Osteoblast (primary cell): ENCODE results near the gene GLUD1. TPM values are rescaled to one million over a fixed set of nuclear protein-coding genes. Genes with fewer than 3 reads are reported as not detected.
"Not testable (repeated sequence)": the region's sequence is repeated elsewhere in the genome, so short reads cannot be mapped to it uniquely, and the experiment has no call there.

Experiments used
- DNase-seq: peaks from one replicate; pipeline ENCODE4 v3.0.0; 2011; ENCODE audit warnings: low spot score, mixed read lengths; ENCODE audit not compliant: insufficient read length; ENCODE audit errors: missing footprints
- H2AFZ ChIP-seq: 2 replicates; pipeline ENCODE4 v1.6.0; 2011; ENCODE audit warnings: mild to moderate bottlenecking, low read length
- H3K27ac ChIP-seq: 2 replicates; pipeline ENCODE4 v1.5.1; 2011; ENCODE audit warnings: mild to moderate bottlenecking, low read depth, low read length, moderate library complexity
- H3K27me3 ChIP-seq: 2 replicates; pipeline ENCODE4 v1.6.0; 2012; ENCODE audit warnings: mild to moderate bottlenecking, control low read depth, inconsistent platforms, low read length, moderate library complexity; ENCODE audit not compliant: insufficient read depth
- H3K36me3 ChIP-seq: 2 replicates; pipeline ENCODE4 v1.5.1; 2011; ENCODE audit warnings: mild to moderate bottlenecking, low read length, control low read depth, moderate library complexity; ENCODE audit not compliant: insufficient read depth
- H3K4me1 ChIP-seq: 2 replicates; pipeline ENCODE4 v1.5.1; 2011; ENCODE audit warnings: mild to moderate bottlenecking, low read length, control low read depth, moderate library complexity; ENCODE audit not compliant: insufficient read depth
- H3K4me2 ChIP-seq: 2 replicates; pipeline ENCODE4 v1.6.0; 2011; ENCODE audit warnings: mild to moderate bottlenecking, low read length; ENCODE audit not compliant: insufficient read depth
- H3K4me3 ChIP-seq: fragments of 200-600 bp; sonication (generic); 3 replicates; pipeline ENCODE4 v1.5.1; 2012; ENCODE audit warnings: mild to moderate bottlenecking, low read length, inconsistent platforms; ENCODE audit not compliant: insufficient read depth
- H3K79me2 ChIP-seq: 2 replicates; pipeline ENCODE4 v1.6.0; 2012; ENCODE audit warnings: mild to moderate bottlenecking, low read length, control low read depth, inconsistent platforms; ENCODE audit not compliant: insufficient read depth
- H3K9me3 ChIP-seq: 2 replicates; pipeline ENCODE4 v1.5.1; 2011; ENCODE audit warnings: low read depth, low read length, control low read depth
- H4K20me1 ChIP-seq: 2 replicates; pipeline ENCODE4 v1.6.0; 2012; ENCODE audit warnings: mild to moderate bottlenecking, low read length, control low read depth; ENCODE audit not compliant: insufficient read depth
- total RNA-seq: library from RNA; depleted of rRNA; stranded (reverse); fragments of >200 nt; gene quantifications from 2 replicates; pipeline ENCODE4 v1.2.3, GENCODE V29; 2012

Gene GLUD1
- total RNA-seq, 1 donor: 221 TPM

DNA sequence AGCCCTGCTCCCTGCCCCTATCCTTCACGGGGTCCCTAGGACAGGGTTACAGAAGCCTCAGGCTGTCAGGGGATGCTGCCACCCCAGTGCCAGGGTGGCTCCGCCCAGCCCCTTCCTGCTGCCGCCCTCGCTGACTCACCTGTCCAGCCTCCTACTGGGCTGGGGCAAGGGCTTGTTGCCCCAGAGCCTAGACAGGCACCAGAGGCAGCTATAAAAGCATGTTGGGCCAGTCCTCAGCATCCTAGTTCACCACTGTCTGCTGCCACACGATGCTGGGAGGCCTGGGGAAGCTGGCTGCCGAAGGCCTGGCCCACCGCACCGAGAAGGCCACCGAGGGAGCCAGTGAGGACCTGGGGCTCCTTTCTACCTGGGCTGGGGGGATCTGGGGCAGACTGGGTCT, 74.6 kb downstream of the GLUD1 start, which contains the start of gene FAM25A:
Gene FAM25A (plus strand): TSS at position 239 of the 400 bp plus-strand sequence. CDS start 31 bp downstream, at position 270.
- H3K4me1 ChIP-seq, DNase-seq, H3K9me3 ChIP-seq, H3K27me3 ChIP-seq, H3K4me2 ChIP-seq, H3K27ac ChIP-seq, H2AFZ ChIP-seq, H3K36me3 ChIP-seq, H4K20me1 ChIP-seq, H3K79me2 ChIP-seq, H3K4me3 ChIP-seq: not testable (repeated sequence)

DNA sequence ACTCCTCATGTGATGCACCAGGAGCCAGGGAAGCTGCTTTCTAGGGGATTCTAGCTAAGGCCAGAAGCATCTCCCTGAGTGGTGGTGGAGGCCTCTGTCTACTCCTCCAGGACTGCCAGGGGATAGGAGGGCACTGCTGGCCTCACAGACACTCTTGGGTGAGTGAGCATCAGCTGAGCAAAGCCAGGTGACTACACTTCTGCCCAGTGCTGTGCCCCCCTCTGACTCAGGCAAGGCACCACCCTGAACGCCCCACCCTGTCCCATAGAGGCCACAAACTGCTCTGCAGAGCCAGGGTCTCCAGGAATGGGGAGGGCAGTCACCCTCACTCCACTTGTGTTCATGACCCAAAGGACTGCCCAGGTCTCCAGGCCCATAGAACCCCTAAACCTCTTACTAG, 75.1 kb downstream of the GLUD1 start:
- not testable (repeated sequence) for H2AFZ ChIP-seq, H3K27me3 ChIP-seq, H3K4me3 ChIP-seq, H3K79me2 ChIP-seq, H4K20me1 ChIP-seq, H3K27ac ChIP-seq, DNase-seq, H3K4me2 ChIP-seq, H3K9me3 ChIP-seq, H3K4me1 ChIP-seq, H3K36me3 ChIP-seq

DNA sequence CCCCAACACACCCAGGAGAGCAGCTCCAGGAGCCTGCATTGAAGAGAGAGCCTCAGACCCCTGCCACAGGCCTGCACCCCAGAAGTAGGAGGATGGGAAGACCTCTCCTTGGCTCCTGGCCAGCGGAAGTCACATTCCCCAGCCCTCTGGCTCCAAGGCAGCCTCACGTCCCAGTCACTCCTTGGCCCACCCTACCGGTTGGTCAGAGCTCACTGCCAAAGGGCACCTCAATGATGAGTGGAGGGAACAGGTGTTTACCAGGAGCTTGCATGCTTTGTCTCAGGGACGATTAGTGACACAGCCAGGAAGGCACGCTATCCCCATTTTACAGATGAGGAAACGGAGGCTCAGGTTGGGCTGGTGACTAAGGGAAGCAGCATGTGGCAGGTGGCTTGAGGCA, 75.6 kb downstream of the GLUD1 start:
- H3K79me2 ChIP-seq, H4K20me1 ChIP-seq, H3K4me2 ChIP-seq, H3K9me3 ChIP-seq, H3K27me3 ChIP-seq, H2AFZ ChIP-seq, DNase-seq, H3K4me3 ChIP-seq, H3K4me1 ChIP-seq, H3K27ac ChIP-seq, H3K36me3 ChIP-seq: not testable (repeated sequence)

DNA sequence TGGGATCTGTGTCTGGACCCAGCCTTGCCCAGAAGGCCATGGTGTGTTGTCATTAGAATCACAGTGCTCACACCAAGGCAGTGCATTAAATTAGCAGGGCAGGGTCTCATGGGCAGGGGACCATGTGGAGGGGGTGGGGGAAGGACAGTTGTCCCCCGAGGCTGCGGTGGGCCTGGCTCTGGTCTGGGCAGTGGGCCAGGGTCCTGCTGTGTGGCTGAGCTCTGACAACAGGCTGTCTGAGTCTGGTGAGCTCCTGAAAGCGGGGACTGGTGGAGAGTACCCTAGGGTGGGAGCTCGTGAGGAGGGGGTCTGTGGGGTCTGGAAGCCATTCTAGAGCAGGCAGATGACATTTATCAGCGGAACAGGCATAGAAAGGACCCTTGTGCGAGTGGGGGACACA, 76.5 kb downstream of the GLUD1 start:
- not testable (repeated sequence) for DNase-seq, H3K9me3 ChIP-seq, H3K36me3 ChIP-seq, H3K4me3 ChIP-seq, H2AFZ ChIP-seq, H3K27ac ChIP-seq, H4K20me1 ChIP-seq, H3K27me3 ChIP-seq, H3K79me2 ChIP-seq, H3K4me1 ChIP-seq, H3K4me2 ChIP-seq

DNA sequence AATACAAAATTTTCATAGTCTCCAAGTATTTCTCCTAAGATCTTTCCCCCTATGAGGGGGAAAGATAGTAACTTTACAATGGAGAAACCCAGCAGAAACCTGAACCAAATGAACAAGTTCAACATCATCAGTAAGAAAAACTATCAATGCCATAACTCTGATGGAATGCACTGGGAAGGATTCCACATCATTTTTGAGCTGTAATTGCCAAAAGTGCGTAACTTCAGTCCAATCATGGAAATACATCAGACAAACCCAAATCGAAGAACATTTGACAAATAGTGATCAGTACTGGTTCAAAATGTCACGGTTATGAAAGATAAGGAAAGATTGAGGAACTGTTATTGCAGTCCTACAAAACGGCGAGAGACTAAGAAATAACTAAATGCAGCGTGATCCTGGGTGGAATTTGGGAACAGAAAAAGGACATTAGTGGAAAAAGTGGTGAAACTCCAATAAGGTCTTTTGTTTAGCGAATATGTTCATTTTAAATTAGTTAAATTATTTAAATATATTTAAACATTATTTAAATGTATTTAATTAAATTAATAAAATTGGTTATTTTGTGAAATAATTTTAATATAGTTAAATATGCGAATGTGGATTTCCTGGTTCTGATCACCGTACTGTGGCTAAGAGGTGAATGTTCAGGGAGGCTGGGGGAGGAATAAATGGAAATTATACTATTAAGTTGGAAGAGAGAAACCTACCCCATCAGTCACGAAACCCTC, 79.5 kb downstream of the GLUD1 start:
- H2AFZ ChIP-seq, H3K4me2 ChIP-seq, DNase-seq: not testable (repeated sequence)

DNA sequence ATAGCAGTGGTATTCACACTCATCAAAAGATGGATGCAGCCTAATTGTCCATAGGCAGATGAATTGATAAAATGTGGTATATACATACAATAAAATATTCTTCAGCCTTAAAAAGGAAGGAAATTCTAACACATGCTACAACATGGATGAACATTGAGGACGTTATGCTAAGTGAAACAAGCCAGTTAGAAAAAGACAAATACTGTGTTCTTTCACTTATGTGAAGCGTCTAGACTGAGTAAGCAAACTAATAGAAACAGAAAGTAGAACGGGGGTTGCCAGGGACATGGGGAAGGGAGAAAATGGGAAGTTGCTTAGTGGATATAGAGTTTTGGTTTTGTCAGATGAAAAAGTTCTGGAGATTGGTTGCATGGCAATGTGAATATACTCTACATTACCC, 81.1 kb downstream of the GLUD1 start:
- H3K9me3 ChIP-seq, H3K36me3 ChIP-seq, H3K4me1 ChIP-seq, H3K27me3 ChIP-seq, H3K4me3 ChIP-seq, H2AFZ ChIP-seq, DNase-seq, H3K79me2 ChIP-seq, H3K27ac ChIP-seq, H4K20me1 ChIP-seq, H3K4me2 ChIP-seq: not testable (repeated sequence)

More for the DNA sequence above, 79.5 kb downstream of the GLUD1 start:
- not testable (repeated sequence) for H3K27me3 ChIP-seq, H3K4me3 ChIP-seq, H3K27ac ChIP-seq, H3K79me2 ChIP-seq, H3K36me3 ChIP-seq, H4K20me1 ChIP-seq, H3K9me3 ChIP-seq, H3K4me1 ChIP-seq

DNA sequence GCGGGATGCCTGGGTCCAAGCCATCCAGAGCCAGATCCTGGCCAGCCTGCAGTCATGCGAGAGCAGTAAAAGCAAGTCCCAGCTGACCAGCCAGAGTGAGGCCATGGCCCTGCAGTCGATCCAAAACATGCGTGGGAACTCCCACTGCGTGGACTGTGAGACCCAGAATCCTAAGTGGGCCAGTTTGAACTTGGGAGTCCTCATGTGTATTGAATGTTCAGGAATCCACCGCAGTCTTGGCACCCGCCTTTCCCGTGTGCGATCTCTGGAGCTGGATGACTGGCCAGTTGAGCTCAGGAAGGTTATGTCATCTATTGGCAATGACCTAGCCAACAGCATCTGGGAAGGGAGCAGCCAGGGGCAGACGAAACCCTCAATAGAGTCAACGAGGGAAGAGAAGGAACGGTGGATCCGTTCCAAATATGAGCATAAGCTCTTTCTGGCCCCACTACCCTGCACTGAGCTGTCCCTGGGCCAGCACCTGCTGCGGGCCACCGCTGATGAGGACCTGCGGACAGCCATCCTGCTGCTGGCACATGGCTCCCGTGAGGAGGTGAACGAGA, 85.4 kb downstream of the GLUD1 start:
- not testable (repeated sequence) for H3K79me2 ChIP-seq, H3K4me3 ChIP-seq, H3K27me3 ChIP-seq, H4K20me1 ChIP-seq, H2AFZ ChIP-seq, H3K4me1 ChIP-seq, H3K27ac ChIP-seq, H3K36me3 ChIP-seq, H3K9me3 ChIP-seq, H3K4me2 ChIP-seq, DNase-seq

DNA sequence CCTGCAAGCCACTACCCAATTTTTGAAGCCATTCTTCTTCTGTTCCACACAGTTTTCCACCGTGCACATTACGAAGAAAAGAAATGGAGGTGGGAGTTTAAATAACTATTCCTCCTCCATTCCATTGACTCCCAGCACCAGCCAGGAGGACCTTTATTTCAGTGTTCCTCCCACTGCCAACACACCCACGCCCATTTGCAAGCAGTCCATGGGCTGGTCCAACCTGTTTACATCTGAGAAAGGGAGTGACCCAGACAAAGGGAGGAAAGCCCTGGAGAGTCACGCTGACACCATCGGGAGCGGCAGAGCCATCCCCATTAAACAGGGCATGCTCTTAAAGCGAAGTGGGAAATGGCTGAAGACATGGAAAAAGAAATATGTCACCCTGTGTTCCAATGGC, 86.3 kb downstream of the GLUD1 start:
- not testable (repeated sequence) for H3K4me3 ChIP-seq, DNase-seq, H2AFZ ChIP-seq

DNA sequence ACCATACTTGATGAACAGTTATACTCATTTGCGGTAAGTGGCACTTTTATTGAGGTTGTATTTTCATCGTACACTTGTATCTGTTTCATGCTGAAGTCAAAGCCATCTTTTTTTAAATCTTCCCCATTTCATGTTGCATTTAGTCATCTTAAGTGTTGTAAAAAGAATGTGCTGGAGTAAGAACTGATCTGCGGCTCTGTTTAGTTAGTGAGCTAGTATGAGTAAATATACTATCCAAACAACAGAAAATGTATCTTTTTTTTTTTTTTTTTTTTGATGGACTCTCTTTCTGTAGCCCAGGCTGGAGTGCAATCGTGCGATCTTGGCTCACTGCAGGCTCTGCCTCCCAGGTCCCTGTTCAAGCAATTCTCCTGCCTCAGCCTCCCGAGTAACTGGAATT, 87.0 kb downstream of the GLUD1 start:
- not testable (repeated sequence) for DNase-seq, H4K20me1 ChIP-seq, H3K27ac ChIP-seq, H3K4me2 ChIP-seq, H2AFZ ChIP-seq, H3K36me3 ChIP-seq, H3K4me1 ChIP-seq, H3K79me2 ChIP-seq, H3K4me3 ChIP-seq, H3K27me3 ChIP-seq, H3K9me3 ChIP-seq

More for the DNA sequence above, 86.3 kb downstream of the GLUD1 start:
- H3K27me3 ChIP-seq, H3K79me2 ChIP-seq, H3K27ac ChIP-seq, H4K20me1 ChIP-seq, H3K4me2 ChIP-seq, H3K36me3 ChIP-seq, H3K4me1 ChIP-seq, H3K9me3 ChIP-seq: not testable (repeated sequence)
